GM23338 (cell line): Measurements from ENCODE around the gene GAS2. TPM values are rescaled to one million over a fixed set of nuclear protein-coding genes. Genes with fewer than 3 reads are reported as not detected.

Experiments
- ATAC-seq: fragments of 200-7000 bp; cut with Tn5 transposase; 3 replicates; pipeline ENCODE4 v1.9.1; 2020
- DNase-seq: peaks from one replicate; pipeline ENCODE4 v3.0.0-alpha.2; 2015; ENCODE audit warnings: low spot score
- H2AFZ ChIP-seq: fragments of 200-600 bp; sonication (generic); 2 replicates; pipeline ENCODE4 v1.8.0; 2016; ENCODE audit warnings: antibody characterized with exemption, mild to moderate bottlenecking, moderate library complexity
- H3F3A ChIP-seq: fragments of 200-600 bp; sonication (generic); replicated peaks from 2 replicates; pipeline ENCODE4 v1.8.0; 2017; ENCODE audit warnings: antibody characterized with exemption, mixed run types, low read depth
- H3K27ac ChIP-seq: fragments of 200-600 bp; sonication (generic); 2 replicates; pipeline ENCODE4 v1.6.1; 2016; ENCODE audit warnings: low read depth
- H3K27me3 ChIP-seq: fragments of 200-600 bp; sonication (generic); 2 replicates; pipeline ENCODE4 v1.8.0; 2016; ENCODE audit warnings: mild to moderate bottlenecking, mixed run types, moderate library complexity; ENCODE audit not compliant: insufficient read depth
- H3K36me3 ChIP-seq: fragments of 200-600 bp; sonication (generic); 2 replicates; pipeline ENCODE4 v1.8.0; 2016; ENCODE audit warnings: mild to moderate bottlenecking; ENCODE audit not compliant: insufficient read depth
- H3K4me1 ChIP-seq: fragments of 200-600 bp; sonication (generic); 2 replicates; pipeline ENCODE4 v1.8.0; 2016; ENCODE audit warnings: mild to moderate bottlenecking, moderate library complexity; ENCODE audit not compliant: insufficient read depth
- H3K4me2 ChIP-seq: fragments of 200-600 bp; sonication (generic); 2 replicates; pipeline ENCODE4 v1.7.1; 2017; ENCODE audit warnings: mixed run types
- H3K4me3 ChIP-seq: fragments of 200-600 bp; sonication (generic); 2 replicates; pipeline ENCODE4 v1.6.1; 2016; ENCODE audit warnings: mixed run types
- H3K79me2 ChIP-seq: fragments of 200-600 bp; sonication (generic); replicated peaks from 2 replicates; pipeline ENCODE4 v1.8.0; 2017; ENCODE audit warnings: mild to moderate bottlenecking; ENCODE audit not compliant: insufficient read depth
- H3K9me2 ChIP-seq: fragments of 200-600 bp; sonication (generic); 2 replicates; pipeline ENCODE4 v1.8.0; 2017; ENCODE audit not compliant: insufficient read depth
- H4K20me1 ChIP-seq: fragments of 200-600 bp; sonication (generic); replicated peaks from 2 replicates; pipeline ENCODE4 v1.8.0; 2017; ENCODE audit warnings: mild to moderate bottlenecking; ENCODE audit not compliant: insufficient read depth
- H3K27ac Mint-ChIP-seq: 2 replicates; pipeline ENCODE4 v1.8.0; 2020; ENCODE audit warnings: inconsistent platforms, mild to moderate bottlenecking, moderate library complexity, mixed read lengths
- H3K27me3 Mint-ChIP-seq: 3 replicates; pipeline ENCODE4 v1.8.0; 2022; ENCODE audit warnings: low read depth, mild to moderate bottlenecking, moderate library complexity, mixed read lengths, inconsistent platforms; ENCODE audit not compliant: insufficient read depth, poor library complexity
- H3K36me3 Mint-ChIP-seq: 3 replicates; pipeline ENCODE4 v1.8.0; 2021; ENCODE audit warnings: low read depth, mild to moderate bottlenecking, inconsistent platforms, moderate library complexity, mixed read lengths
- H3K4me1 Mint-ChIP-seq: 3 replicates; pipeline ENCODE4 v1.8.0; 2020; ENCODE audit warnings: mild to moderate bottlenecking, inconsistent platforms, mixed read lengths
- H3K4me3 Mint-ChIP-seq: 3 replicates; pipeline ENCODE4 v1.8.0; 2021; ENCODE audit warnings: moderate library complexity, mild to moderate bottlenecking, inconsistent platforms, mixed read lengths
- H3K9me3 Mint-ChIP-seq: 3 replicates; pipeline ENCODE4 v1.8.0; 2020; ENCODE audit warnings: moderate library complexity, mild to moderate bottlenecking, inconsistent platforms, mixed read lengths
- CREB1 ChIP-seq: fragments of 250-450 bp; sonication (Bioruptor Pico); IDR thresholded peaks from 2 replicates; pipeline ENCODE4 v1.5.0; 2020; ENCODE audit warnings: low read depth, mild to moderate bottlenecking, moderate library complexity
- EZH2 ChIP-seq: fragments of 200-600 bp; sonication (generic); IDR thresholded peaks from one replicate; pipeline ENCODE4 v1.8.0; 2017; ENCODE audit warnings: antibody characterized with exemption, mild to moderate bottlenecking, low read depth; ENCODE audit not compliant: unreplicated experiment
- EZH2phosphoT487 ChIP-seq: fragments of 200-600 bp; sonication (generic); IDR thresholded peaks from one replicate; pipeline ENCODE4 v1.8.1; 2018; ENCODE audit warnings: antibody characterized with exemption; ENCODE audit not compliant: unreplicated experiment
- JUNB ChIP-seq: IDR thresholded peaks from one replicate; pipeline ENCODE4 v1.6.1; 2016; ENCODE audit warnings: antibody characterized with exemption; ENCODE audit not compliant: unreplicated experiment
- NANOG ChIP-seq: IDR thresholded peaks from 2 replicates; pipeline ENCODE4 v1.6.1; 2016; ENCODE audit warnings: antibody characterized with exemption, borderline replicate concordance
- POLR2AphosphoS5 ChIP-seq: IDR thresholded peaks from 2 replicates; pipeline ENCODE4 v1.6.1; 2016; ENCODE audit warnings: antibody characterized with exemption, low read depth
- STAT1 ChIP-seq: IDR thresholded peaks from one replicate; pipeline ENCODE4 v1.6.1; 2016; ENCODE audit warnings: antibody characterized with exemption; ENCODE audit not compliant: unreplicated experiment
- ZNF114 ChIP-seq: fragments of 250-450 bp; sonication (Bioruptor Pico); IDR thresholded peaks from 2 replicates; pipeline ENCODE4 v1.5.0; 2020; ENCODE audit warnings: mild to moderate bottlenecking, moderate library complexity
- ZNF331 ChIP-seq: fragments of 250-450 bp; sonication (Bioruptor Pico); IDR thresholded peaks from 2 replicates; pipeline ENCODE4 v1.5.0; 2020; ENCODE audit warnings: low read depth, mild to moderate bottlenecking, moderate library complexity
- polyA plus RNA-seq: library from polyadenylated mRNA; unstranded; fragments of >200 nt; fragmentation: Nextera tagmentation; extraction: Ambion mirVana; gene quantifications from 2 replicates; pipeline ENCODE4 v1.2.1, GENCODE V29; 2016
- total RNA-seq: library from RNA; depleted of rRNA; stranded (reverse); fragments of >200 nt; shearing (Covaris generic); gene quantifications from 2 replicates; pipeline ENCODE4 v1.2.3, GENCODE V29; 2014
- TF ChIP-seq, protein P1 (sequence below), 2 experiments: fragments of 200-600 bp in 1 of 2; sonication (generic) in 1 of 2; conservative IDR thresholded peaks; 2 replicates each; pipeline versions ENCODE4 v1.5.1 to v1.6.1; 2016 to 2017; ENCODE audit warnings: antibody characterized with exemption in 2 of 2, low read depth in 2 of 2, mild to moderate bottlenecking in 2 of 2, moderate library complexity in 1 of 2
- TF ChIP-seq, protein P2 (sequence below): IDR thresholded peaks from 2 replicates; pipeline ENCODE4 v1.6.1; 2016; ENCODE audit warnings: antibody characterized with exemption
- TF ChIP-seq, protein P3 (sequence below): IDR thresholded peaks from one replicate; pipeline ENCODE4 v1.6.1; 2018; ENCODE audit warnings: antibody characterized with exemption; ENCODE audit not compliant: unreplicated experiment

Gene GAS2
- total and polyA plus RNA-seq, 2 experiments from 2014 or later: 2.6 to 6.7 TPM

DNA sequence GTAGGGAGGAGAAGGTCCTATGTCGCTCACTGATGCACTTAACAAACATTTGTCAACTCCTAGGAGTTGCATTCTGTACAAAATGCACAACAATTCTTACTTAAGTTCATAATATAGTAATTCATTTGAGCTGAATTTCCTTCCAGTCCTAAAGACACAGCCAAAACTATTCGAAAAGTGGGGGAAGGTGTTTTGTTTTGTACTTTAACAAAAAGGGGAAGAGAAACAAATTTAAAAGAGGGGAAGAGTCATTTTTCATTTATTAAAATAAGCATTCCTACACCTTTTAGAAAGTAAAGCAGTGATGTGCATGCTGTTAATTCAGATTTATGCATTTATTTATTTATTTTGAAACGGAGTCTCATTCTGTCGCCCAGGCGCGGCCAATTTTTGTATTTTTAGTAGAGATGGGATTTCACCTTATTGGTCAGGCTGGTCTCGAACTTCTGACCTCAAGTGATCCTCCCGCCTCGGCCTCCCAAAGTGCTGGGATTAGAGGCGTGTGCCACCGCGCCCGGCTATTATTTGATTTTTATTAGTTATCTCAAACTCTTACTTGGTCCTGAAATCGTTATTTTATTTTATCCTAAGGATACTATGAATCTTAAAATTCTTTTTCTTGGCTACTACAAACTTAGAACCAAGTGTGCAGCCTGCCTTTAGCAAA is 39.7 kb upstream of the GAS2 start:
- H3K4me2 ChIP-seq: peak overlapping the region; percentile 71
- H3K27ac Mint-ChIP-seq: no peak overlapping the region

DNA sequence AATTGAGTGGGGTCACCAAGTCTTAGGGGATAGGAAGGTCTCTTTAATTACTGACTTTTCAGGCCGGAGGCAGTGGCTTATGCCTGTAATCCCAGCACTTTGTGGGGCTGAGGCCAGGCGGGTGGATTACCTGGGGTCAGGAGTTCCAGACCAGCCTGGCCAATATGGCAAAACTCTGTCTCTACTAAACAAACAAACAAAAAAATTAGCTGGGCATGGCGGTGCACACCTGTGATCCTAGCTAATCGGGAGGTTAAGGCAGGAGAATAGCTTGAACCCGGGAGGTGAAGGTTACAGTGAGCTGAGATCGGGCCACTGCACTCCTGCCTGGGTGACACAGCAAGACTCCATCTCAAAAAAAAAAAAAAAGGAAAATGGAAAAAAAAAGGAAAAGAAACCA is 39.0 kb upstream of the GAS2 start:
- TF ChIP-seq, protein P1, sequence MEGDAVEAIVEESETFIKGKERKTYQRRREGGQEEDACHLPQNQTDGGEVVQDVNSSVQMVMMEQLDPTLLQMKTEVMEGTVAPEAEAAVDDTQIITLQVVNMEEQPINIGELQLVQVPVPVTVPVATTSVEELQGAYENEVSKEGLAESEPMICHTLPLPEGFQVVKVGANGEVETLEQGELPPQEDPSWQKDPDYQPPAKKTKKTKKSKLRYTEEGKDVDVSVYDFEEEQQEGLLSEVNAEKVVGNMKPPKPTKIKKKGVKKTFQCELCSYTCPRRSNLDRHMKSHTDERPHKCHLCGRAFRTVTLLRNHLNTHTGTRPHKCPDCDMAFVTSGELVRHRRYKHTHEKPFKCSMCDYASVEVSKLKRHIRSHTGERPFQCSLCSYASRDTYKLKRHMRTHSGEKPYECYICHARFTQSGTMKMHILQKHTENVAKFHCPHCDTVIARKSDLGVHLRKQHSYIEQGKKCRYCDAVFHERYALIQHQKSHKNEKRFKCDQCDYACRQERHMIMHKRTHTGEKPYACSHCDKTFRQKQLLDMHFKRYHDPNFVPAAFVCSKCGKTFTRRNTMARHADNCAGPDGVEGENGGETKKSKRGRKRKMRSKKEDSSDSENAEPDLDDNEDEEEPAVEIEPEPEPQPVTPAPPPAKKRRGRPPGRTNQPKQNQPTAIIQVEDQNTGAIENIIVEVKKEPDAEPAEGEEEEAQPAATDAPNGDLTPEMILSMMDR (conservative IDR thresholded peaks at IDR 0.05; ENCODE audit: low read depth in 2 of 2): no peak
- TF ChIP-seq STAT1 (no peak), EZH2 (no peak), EZH2phosphoT487 (no peak), ZNF331 (CRISPR knock-in tag) (no peak), CREB1 (CRISPR knock-in tag) (no peak), ZNF114 (no peak), POLR2AphosphoS5 (no peak)
- TF ChIP-seq, protein P2, sequence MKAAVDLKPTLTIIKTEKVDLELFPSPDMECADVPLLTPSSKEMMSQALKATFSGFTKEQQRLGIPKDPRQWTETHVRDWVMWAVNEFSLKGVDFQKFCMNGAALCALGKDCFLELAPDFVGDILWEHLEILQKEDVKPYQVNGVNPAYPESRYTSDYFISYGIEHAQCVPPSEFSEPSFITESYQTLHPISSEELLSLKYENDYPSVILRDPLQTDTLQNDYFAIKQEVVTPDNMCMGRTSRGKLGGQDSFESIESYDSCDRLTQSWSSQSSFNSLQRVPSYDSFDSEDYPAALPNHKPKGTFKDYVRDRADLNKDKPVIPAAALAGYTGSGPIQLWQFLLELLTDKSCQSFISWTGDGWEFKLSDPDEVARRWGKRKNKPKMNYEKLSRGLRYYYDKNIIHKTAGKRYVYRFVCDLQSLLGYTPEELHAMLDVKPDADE: no peak
- TF ChIP-seq, protein P3, sequence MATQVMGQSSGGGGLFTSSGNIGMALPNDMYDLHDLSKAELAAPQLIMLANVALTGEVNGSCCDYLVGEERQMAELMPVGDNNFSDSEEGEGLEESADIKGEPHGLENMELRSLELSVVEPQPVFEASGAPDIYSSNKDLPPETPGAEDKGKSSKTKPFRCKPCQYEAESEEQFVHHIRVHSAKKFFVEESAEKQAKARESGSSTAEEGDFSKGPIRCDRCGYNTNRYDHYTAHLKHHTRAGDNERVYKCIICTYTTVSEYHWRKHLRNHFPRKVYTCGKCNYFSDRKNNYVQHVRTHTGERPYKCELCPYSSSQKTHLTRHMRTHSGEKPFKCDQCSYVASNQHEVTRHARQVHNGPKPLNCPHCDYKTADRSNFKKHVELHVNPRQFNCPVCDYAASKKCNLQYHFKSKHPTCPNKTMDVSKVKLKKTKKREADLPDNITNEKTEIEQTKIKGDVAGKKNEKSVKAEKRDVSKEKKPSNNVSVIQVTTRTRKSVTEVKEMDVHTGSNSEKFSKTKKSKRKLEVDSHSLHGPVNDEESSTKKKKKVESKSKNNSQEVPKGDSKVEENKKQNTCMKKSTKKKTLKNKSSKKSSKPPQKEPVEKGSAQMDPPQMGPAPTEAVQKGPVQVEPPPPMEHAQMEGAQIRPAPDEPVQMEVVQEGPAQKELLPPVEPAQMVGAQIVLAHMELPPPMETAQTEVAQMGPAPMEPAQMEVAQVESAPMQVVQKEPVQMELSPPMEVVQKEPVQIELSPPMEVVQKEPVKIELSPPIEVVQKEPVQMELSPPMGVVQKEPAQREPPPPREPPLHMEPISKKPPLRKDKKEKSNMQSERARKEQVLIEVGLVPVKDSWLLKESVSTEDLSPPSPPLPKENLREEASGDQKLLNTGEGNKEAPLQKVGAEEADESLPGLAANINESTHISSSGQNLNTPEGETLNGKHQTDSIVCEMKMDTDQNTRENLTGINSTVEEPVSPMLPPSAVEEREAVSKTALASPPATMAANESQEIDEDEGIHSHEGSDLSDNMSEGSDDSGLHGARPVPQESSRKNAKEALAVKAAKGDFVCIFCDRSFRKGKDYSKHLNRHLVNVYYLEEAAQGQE: no peak
- no peak overlapping the region for H3K4me3 ChIP-seq
- no peaks in the 10 kb centered on the region; the same call in 1 of the 2 replicates for H4K20me1 ChIP-seq
- H2AFZ ChIP-seq: no peak overlapping the region
- H3F3A ChIP-seq: 0 out of 2 replicates have a peak, but pooled peaks cover 5% of the 10 kb centered on the region
- no peak overlapping the region for H3K4me2 ChIP-seq
- peaks cover 23% of the 10 kb centered on the region for H3K79me2 ChIP-seq
- H3K27ac Mint-ChIP-seq: no peak overlapping the region
- H3K4me1 Mint-ChIP-seq: peaks cover 22% of the 10 kb centered on the region; the same call in 2 of the 3 replicates
- H3K36me3 ChIP-seq: no peaks in the 10 kb centered on the region
- DNase-seq: no peak
- H3K9me3 Mint-ChIP-seq: no peaks in the 10 kb centered on the region
- H3K27me3 Mint-ChIP-seq: no peaks in the 10 kb centered on the region
- ATAC-seq: no peak
- no peaks in the 10 kb centered on the region for H3K9me2 ChIP-seq
- H3K4me1 ChIP-seq: peaks cover 27% of the 10 kb centered on the region
- H3K4me3 Mint-ChIP-seq: no peak overlapping the region
- peaks cover 4% of the 10 kb centered on the region for H3K36me3 Mint-ChIP-seq
- H3K27ac ChIP-seq: no peak overlapping the region
- no peaks in the 10 kb centered on the region for H3K27me3 ChIP-seq

More for the DNA sequence above, 39.7 kb upstream of the GAS2 start:
- Mint-ChIP-seq H3K27me3 (no peaks in the 10 kb centered on the region), H3K36me3 (peaks cover 4% of the 10 kb centered on the region), H3K4me3 (peak overlapping the region; percentile 96), H3K4me1 (peaks cover 18% of the 10 kb centered on the region; the same call in 2 of the 3 replicates), H3K9me3 (no peaks in the 10 kb centered on the region)
- no peaks in the 10 kb centered on the region for H3K27me3 ChIP-seq
- TF ChIP-seq ZNF114: no peak
- TF ChIP-seq POLR2AphosphoS5: no peak
- TF ChIP-seq NANOG: no peak
- TF ChIP-seq JUNB: no peak
- no peak for TF ChIP-seq EZH2
- TF ChIP-seq, protein P1 (conservative IDR thresholded peaks at IDR 0.05; ENCODE audit: low read depth in 2 of 2): no peak
- no peak for TF ChIP-seq EZH2phosphoT487
- H2AFZ ChIP-seq: no peak overlapping the region
- peak overlapping the region; percentile 67 for H3K4me3 ChIP-seq
- H3K36me3 ChIP-seq: no peaks in the 10 kb centered on the region
- H3K27ac ChIP-seq: peak overlapping the region; percentile 75; the same call in 1 of the 2 replicates
- DNase-seq (no peak), ATAC-seq (no peak)
- peaks cover 28% of the 10 kb centered on the region for H3K79me2 ChIP-seq
- no peaks in the 10 kb centered on the region for H3K9me2 ChIP-seq
- H4K20me1 ChIP-seq: no peaks in the 10 kb centered on the region; the same call in 1 of the 2 replicates
- H3K4me1 ChIP-seq: peaks cover 21% of the 10 kb centered on the region
- 0 out of 2 replicates have a peak, but pooled peaks cover 5% of the 10 kb centered on the region for H3F3A ChIP-seq
